T follicular helper cell (primary cell): ENCODE results near the gene SORL1-AS1.

Experiments used
- DNase-seq: peaks from one replicate; pipeline ENCODE4 v3.0.0-alpha.2; 2020; ENCODE audit warnings: low read depth

Gene SORL1-AS1

DNA sequence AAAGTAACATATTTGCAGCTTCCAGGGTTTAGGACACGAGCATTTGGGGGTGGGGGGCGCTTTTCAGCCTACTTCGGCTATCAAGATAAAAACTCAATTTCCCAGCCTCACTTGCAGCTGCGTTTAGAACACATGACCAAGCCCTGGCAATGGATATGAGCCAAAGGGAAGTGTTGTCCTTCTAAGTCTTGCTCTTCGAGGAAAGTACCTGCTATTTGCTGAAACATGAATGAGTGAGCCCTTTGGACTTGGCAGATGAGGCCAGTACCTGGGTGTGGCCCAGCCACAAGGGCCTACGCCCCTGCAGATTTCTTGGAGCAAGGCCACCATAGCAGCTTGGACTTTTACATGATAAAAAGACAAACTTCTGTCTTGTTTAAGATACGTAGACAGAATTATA is 60.9 kb downstream of the SORL1-AS1 start:
- no peak for DNase-seq

GRCh38 chr11:121389651-121390050 is 63.1 kb downstream of the SORL1-AS1 start:
- DNase-seq = no peak
